Activated gamma-delta T cell treated with Interleukin-2 at 50 U/mL for 16 hours (primary cell): ENCODE measurements around the gene KIAA0319L.
A peak's percentile ranks its signal among the peaks of the same experiment; 100 is the strongest.
"Not testable (repeated sequence)": the region's sequence is repeated elsewhere in the genome, so short reads cannot be mapped to it uniquely, and the experiment has no call there.

Experiments
- DNase-seq: peaks from one replicate; pipeline ENCODE4 v3.0.0-alpha.2; 2020

Gene KIAA0319L

GRCh38 chr1:35580949-35581388 is 23.8 kb upstream of the KIAA0319L start:
- DNase-seq: no peak

- DNase-seq: peak; percentile 73
These were observed 20.1 kb upstream of the KIAA0319L start for GRCh38 chr1:35577071-35577998.

GRCh38 chr1:35576766-35577070 is 19.5 kb upstream of the KIAA0319L start:
- not testable (repeated sequence) for DNase-seq

- no peak for DNase-seq
These were observed 19.0 kb upstream of the KIAA0319L start for GRCh38 chr1:35576061-35576765.

GRCh38 chr1:35575416-35575958 is 18.3 kb upstream of the KIAA0319L start:
- no peak for DNase-seq

- DNase-seq: no peak
These were observed 17.6 kb upstream of the KIAA0319L start for GRCh38 chr1:35574655-35575415.

GRCh38 chr1:35574125-35574654 is 17.0 kb upstream of the KIAA0319L start:
- no peak for DNase-seq

GRCh38 chr1:35573198-35574124 is 16.3 kb upstream of the KIAA0319L start, which contains the start of gene TFAP2E:
TSS of gene TFAP2E (plus strand) at chr1:35573314. CDS start at chr1:35573578, 264 bp downstream.
- no peak for DNase-seq

- no peak for DNase-seq
These were observed 15.1 kb upstream of the KIAA0319L start for GRCh38 chr1:35572296-35572695.

GRCh38 chr1:35571263-35571662 is 14.1 kb upstream of the KIAA0319L start:
- DNase-seq: no peak

GRCh38 chr1:35570589-35571137 is 13.5 kb upstream of the KIAA0319L start:
- DNase-seq: no peak

GRCh38 chr1:35569936-35570335 is 12.7 kb upstream of the KIAA0319L start:
- DNase-seq: no peak

GRCh38 chr1:35568975-35569395 is 11.8 kb upstream of the KIAA0319L start:
- peak; percentile 62 for DNase-seq

GRCh38 chr1:35567947-35568558 is 10.8 kb upstream of the KIAA0319L start:
- no peak for DNase-seq

- no peak for DNase-seq
These were observed 8.5 kb upstream of the KIAA0319L start for GRCh38 chr1:35565742-35566133.

- DNase-seq: no peak
These were observed 7.9 kb upstream of the KIAA0319L start for GRCh38 chr1:35564884-35565741.

GRCh38 chr1:35564037-35564883 is 7.1 kb upstream of the KIAA0319L start:
- DNase-seq: peak; percentile 80

- no peak for DNase-seq
These were observed 6.0 kb upstream of the KIAA0319L start for GRCh38 chr1:35563166-35563565.
